HEK293 (cell line): ENCODE measurements around the gene PPP4C.
A peak's percentile ranks its signal among the peaks of the same experiment; 100 is the strongest.

Experiments used
- CTCF ChIA-PET: fragments of 350-600 bp; formaldehyde crosslinking; extraction: SDS; loops from one replicate; lab custom pipeline; 2021; ENCODE audit warnings: antibody characterized with exemption; lab: Yijun Ruan, JAX
- POLR2A ChIA-PET: fragments of 300-600 bp; formaldehyde crosslinking; extraction: SDS; loops from one replicate; lab custom pipeline; 2020; ENCODE audit warnings: antibody characterized with exemption, inconsistent platforms; lab: Yijun Ruan, JAX
- H3K27ac ChIP-seq: fragments of 200-500 bp; sonication (Bioruptor generic); 2 replicates; pipeline ENCODE4 v1.5.1; 2014; ENCODE audit warnings: low read depth, low read length, control low read depth, inconsistent platforms; ENCODE audit errors: extremely low read depth
- H3K36me3 ChIP-seq, 2 experiments: fragments of 200-500 bp in 1 of 2; sonication (Bioruptor generic) in 1 of 2; 1 replicate in 1 of 2; 2 replicates in 1 of 2; pipeline ENCODE4 v1.5.1; 2014 to 2017; ENCODE audit warnings: inconsistent platforms in 2 of 2, low read length in 2 of 2; ENCODE audit not compliant: control insufficient read depth in 2 of 2, insufficient read depth in 1 of 2
- H3K4me1 ChIP-seq: fragments of 200-500 bp; sonication (Bioruptor generic); 2 replicates; pipeline ENCODE4 v1.5.1; 2014; ENCODE audit warnings: mild to moderate bottlenecking, low read length, inconsistent platforms; ENCODE audit not compliant: control insufficient read depth, insufficient read depth
- H3K4me3 ChIP-seq: 2 replicates; pipeline ENCODE4 v1.5.1; 2011; ENCODE audit warnings: low read depth, mild to moderate bottlenecking, control low read depth, low read length, moderate library complexity
- H3K9me3 ChIP-seq: fragments of 200-500 bp; sonication (Bioruptor generic); 2 replicates; pipeline ENCODE4 v1.5.1; 2014; ENCODE audit warnings: low read depth, low read length, inconsistent platforms; ENCODE audit not compliant: control insufficient read depth, insufficient read depth
- GLIS1 ChIP-seq: fragments of 450-650 bp; formaldehyde crosslinking; IDR thresholded peaks from 2 replicates; pipeline ENCODE4 v1.5.1; 2016; ENCODE audit warnings: missing biosample characterization, missing genetic modification characterization
- GLIS2 ChIP-seq: fragments of 450-650 bp; formaldehyde crosslinking; IDR thresholded peaks from 2 replicates; pipeline ENCODE4 v1.5.1; 2016; ENCODE audit warnings: missing biosample characterization, missing genetic modification characterization
- IKZF3 ChIP-seq: fragments of 450-650 bp; IDR thresholded peaks from 2 replicates; pipeline ENCODE4 v1.5.0; 2018; ENCODE audit warnings: missing biosample characterization, mild to moderate bottlenecking, missing genetic modification characterization, moderate library complexity
- KLF16 ChIP-seq: fragments of 450-650 bp; formaldehyde crosslinking; IDR thresholded peaks from 2 replicates; pipeline ENCODE4 v1.5.1; 2017; ENCODE audit warnings: missing biosample characterization, missing genetic modification characterization
- SP2 ChIP-seq: fragments of 450-650 bp; formaldehyde crosslinking; IDR thresholded peaks from 2 replicates; pipeline ENCODE4 v1.5.1; 2016; ENCODE audit warnings: missing biosample characterization, missing genetic modification characterization
- TCF7L2 ChIP-seq: IDR thresholded peaks from 2 replicates; pipeline ENCODE4 v1.6.1; 2011; ENCODE audit warnings: low read depth, mild to moderate bottlenecking, inconsistent platforms, low read length, moderate library complexity, borderline replicate concordance
- ZNF133 ChIP-seq: fragments of 450-650 bp; formaldehyde crosslinking; IDR thresholded peaks from 2 replicates; pipeline ENCODE4 v1.5.1; 2016; ENCODE audit warnings: missing biosample characterization, missing genetic modification characterization
- ZNF155 ChIP-seq: fragments of 450-650 bp; formaldehyde crosslinking; IDR thresholded peaks from 2 replicates; pipeline ENCODE4 v1.5.1; 2016; ENCODE audit warnings: missing biosample characterization, missing genetic modification characterization
- ZNF202 ChIP-seq: fragments of 450-650 bp; formaldehyde crosslinking; IDR thresholded peaks from 2 replicates; pipeline ENCODE4 v1.5.1; 2016; ENCODE audit warnings: missing biosample characterization, missing genetic modification characterization, borderline replicate concordance
- ZNF324 ChIP-seq: fragments of 450-650 bp; formaldehyde crosslinking; IDR thresholded peaks from 2 replicates; pipeline ENCODE4 v1.5.1; 2016; ENCODE audit warnings: missing biosample characterization, missing genetic modification characterization
- ZNF404 ChIP-seq: fragments of 450-650 bp; formaldehyde crosslinking; IDR thresholded peaks from 2 replicates; pipeline ENCODE4 v1.5.1; 2017; ENCODE audit warnings: missing biosample characterization, missing genetic modification characterization
- ZNF510 ChIP-seq: fragments of 450-650 bp; formaldehyde crosslinking; IDR thresholded peaks from 2 replicates; pipeline ENCODE4 v1.5.1; 2018; ENCODE audit warnings: mild to moderate bottlenecking, missing genetic modification characterization, missing biosample characterization; ENCODE audit not compliant: insufficient replicate concordance
- ZNF530 ChIP-seq: fragments of 450-650 bp; formaldehyde crosslinking; IDR thresholded peaks from 2 replicates; pipeline ENCODE4 v1.5.1; 2016; ENCODE audit warnings: low read depth, missing biosample characterization, missing genetic modification characterization
- ZNF549 ChIP-seq: fragments of 450-650 bp; IDR thresholded peaks from 2 replicates; pipeline ENCODE4 v1.5.1; 2018; ENCODE audit warnings: missing biosample characterization, missing genetic modification characterization, mild to moderate bottlenecking, inconsistent platforms, moderate library complexity
- ZNF747 ChIP-seq: fragments of 450-650 bp; formaldehyde crosslinking; IDR thresholded peaks from 2 replicates; pipeline ENCODE4 v1.5.1; 2016; ENCODE audit warnings: missing biosample characterization, missing genetic modification characterization
- ZNF830 ChIP-seq: fragments of 450-650 bp; IDR thresholded peaks from 2 replicates; pipeline ENCODE4 v1.5.0; 2018; ENCODE audit warnings: missing biosample characterization, missing genetic modification characterization, low read depth, mild to moderate bottlenecking, moderate library complexity
- ZSCAN16 ChIP-seq: fragments of 450-650 bp; formaldehyde crosslinking; IDR thresholded peaks from 2 replicates; pipeline ENCODE4 v1.5.1; 2016; ENCODE audit warnings: missing biosample characterization, missing genetic modification characterization
- TF ChIP-seq, protein P1 (sequence below): fragments of 450-650 bp; formaldehyde crosslinking; IDR thresholded peaks from 2 replicates; pipeline ENCODE4 v1.5.1; 2016; ENCODE audit warnings: missing biosample characterization, missing genetic modification characterization
- TF ChIP-seq, protein P2 (sequence below): fragments of 450-650 bp; formaldehyde crosslinking; IDR thresholded peaks from 2 replicates; pipeline ENCODE4 v1.5.1; 2016; ENCODE audit warnings: missing biosample characterization, missing genetic modification characterization
- TF ChIP-seq, protein P3 (sequence below): fragments of 450-650 bp; formaldehyde crosslinking; IDR thresholded peaks from 2 replicates; pipeline ENCODE4 v1.5.1; 2017; ENCODE audit warnings: missing biosample characterization, mild to moderate bottlenecking, missing genetic modification characterization, moderate library complexity
- TF ChIP-seq, protein P4 (sequence below): fragments of 450-650 bp; formaldehyde crosslinking; IDR thresholded peaks from 2 replicates; pipeline ENCODE4 v1.5.1; 2016; ENCODE audit warnings: missing biosample characterization, missing genetic modification characterization
- TF ChIP-seq, protein P5 (sequence below): fragments of 450-650 bp; formaldehyde crosslinking; IDR thresholded peaks from 2 replicates; pipeline ENCODE4 v1.5.1; 2017; ENCODE audit warnings: missing biosample characterization, missing genetic modification characterization

PPP4C gene

DNA sequence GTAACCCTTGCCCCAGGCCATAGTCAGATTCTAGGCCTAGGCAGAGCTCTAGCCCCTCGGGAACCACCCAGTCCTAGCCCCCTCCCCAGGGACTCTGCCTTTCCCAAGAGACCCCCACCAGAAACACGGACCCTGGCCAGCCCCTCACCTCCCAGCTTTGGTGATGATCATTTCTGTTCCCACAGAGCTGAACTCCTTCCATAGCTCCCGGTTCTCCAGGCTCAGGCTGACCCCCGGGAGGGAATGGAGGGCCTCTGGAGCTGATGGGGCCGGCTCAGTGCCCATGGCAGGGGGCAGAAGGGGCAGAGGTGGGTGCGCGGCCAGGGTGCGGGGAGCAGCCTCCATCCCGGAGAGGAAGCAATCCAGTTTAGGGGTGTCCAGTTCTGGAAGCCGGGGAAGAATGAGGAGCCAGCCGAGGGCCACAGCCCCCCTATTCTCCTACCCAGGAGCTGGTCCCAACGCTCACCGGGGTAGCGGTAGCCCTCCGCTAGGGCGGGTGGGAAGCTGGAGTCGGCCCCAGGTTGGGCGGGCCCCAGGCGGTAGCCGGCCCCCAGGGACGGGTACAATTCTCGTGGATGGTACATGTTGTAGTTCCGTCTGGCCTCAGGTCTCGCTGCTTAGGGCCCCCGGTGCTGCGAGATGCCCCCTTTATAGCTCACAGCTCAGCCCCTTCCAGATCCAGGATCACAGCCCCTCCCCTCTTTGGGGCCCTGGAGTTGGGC is 15.0 kb downstream of the PPP4C start:
- no peak overlapping the region for H3K4me3 ChIP-seq
- no peak overlapping the region for H3K27ac ChIP-seq
- peaks cover 0 to 26% of the 10 kb centered on the region in 2 experiments; a peak in 1 of 3 replicates for H3K36me3 ChIP-seq
- CTCF ChIA-PET = interaction anchor here (0.6 to 5.0 kb wide), 20 partner anchors 9 to 437 kb away, joined by 3 to 38 read pairs (median 5); partner anchors contain the start of genes DCTPP1, GDPD3, PPP4C and ZNF771
- POLR2A ChIA-PET = interaction anchor here (0.7 to 3.3 kb wide), 8 partner anchors 14 to 327 kb away, joined by 3 to 26 read pairs (median 6); partner anchors contain the start of genes ALDOA, MAPK3, PPP4C and PRRT2
- H3K9me3 ChIP-seq = no peaks in the 10 kb centered on the region
- TF ChIP-seq SP2 (peak; percentile 34; the same call in 1 of the 2 replicates), GLIS2 (tag by site-specific recombination) (peak; percentile 8), IKZF3 (tag by site-specific recombination) (peak; percentile 41; the same call in 1 of the 2 replicates)
- TF ChIP-seq, protein P1, sequence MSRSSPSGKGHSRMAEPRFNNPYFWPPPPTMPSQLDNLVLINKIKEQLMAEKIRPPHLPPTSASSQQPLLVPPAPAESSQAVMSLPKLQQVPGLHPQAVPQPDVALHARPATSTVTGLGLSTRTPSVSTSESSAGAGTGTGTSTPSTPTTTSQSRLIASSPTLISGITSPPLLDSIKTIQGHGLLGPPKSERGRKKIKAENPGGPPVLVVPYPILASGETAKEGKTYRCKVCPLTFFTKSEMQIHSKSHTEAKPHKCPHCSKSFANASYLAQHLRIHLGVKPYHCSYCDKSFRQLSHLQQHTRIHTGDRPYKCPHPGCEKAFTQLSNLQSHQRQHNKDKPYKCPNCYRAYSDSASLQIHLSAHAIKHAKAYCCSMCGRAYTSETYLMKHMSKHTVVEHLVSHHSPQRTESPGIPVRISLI (tag by site-specific recombination) = no peak
- no peaks in the 10 kb centered on the region for H3K4me1 ChIP-seq

DNA sequence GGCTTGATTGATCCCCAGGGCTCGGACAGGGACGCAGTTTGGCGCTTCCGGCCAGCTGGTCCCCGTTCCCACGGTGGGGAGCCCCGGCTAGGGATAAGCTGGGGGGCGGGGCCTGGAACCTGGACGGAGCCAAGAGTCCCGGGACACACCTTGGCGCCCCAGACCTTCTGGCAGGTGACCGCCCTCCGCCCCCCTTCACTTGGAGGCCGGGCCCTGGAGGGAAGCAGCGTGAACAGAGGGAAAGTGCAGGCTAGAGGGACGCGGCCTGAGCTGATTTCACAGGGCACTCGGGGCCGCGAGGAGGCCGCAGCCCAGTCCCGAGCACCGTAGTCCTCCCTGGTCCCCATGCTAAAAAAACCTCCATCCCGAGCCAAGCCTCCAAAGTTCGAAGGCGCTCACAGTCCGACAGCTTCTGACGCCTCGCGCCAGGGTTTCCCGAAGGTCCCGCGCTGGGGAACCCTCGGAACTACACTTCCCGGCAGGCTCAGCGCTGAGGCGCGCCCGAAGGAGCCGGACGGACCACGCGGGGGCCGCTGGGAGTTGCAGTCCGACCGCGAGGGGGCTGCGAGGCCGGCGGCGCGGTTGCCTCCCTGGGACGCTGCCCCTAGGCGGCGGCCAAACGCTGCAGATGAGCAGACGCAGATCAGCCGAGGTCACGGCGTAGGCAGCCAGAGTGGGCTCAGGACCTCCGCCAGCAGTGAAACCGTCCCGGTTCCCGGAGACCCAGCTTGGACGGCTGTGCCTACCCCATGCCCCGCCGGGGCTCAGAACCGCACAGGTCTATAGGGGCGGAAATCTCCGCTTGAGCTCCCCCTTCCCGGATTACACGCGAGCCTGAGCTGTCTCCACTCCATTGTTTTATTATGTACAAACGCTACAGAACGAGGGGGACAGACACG is 15.9 kb downstream of the PPP4C start, which contains the start of gene TBX6:
TBX6 (minus strand) TSS at position 451 of the 899 bp plus-strand sequence. CDS start 731 bp downstream, outside the sequence.
- CTCF ChIA-PET = interaction anchor here (0.6 to 5.0 kb wide), 37 partner anchors 8 to 733 kb away, joined by 3 to 38 read pairs (median 4); partner anchors contain the start of genes DCTPP1, GDPD3, PPP4C and ZNF771
- H3K4me3 ChIP-seq = peak within 1 kb of the TSS; percentile 12
- no peaks in the 10 kb centered on the region for H3K9me3 ChIP-seq
- peak within 1 kb of the TSS; percentile 8; the same call in 1 of the 2 replicates for H3K27ac ChIP-seq
- H3K36me3 ChIP-seq = peaks cover 0 to 19% of the 10 kb centered on the region in 2 experiments; a peak in 1 of 3 replicates
- POLR2A ChIA-PET = interaction anchor here (0.5 to 3.3 kb wide), 14 partner anchors 12 to 432 kb away, joined by 3 to 26 read pairs (median 3); partner anchors contain the start of genes ALDOA, CORO1A, MAPK3 and PPP4C
- no peaks in the 10 kb centered on the region for H3K4me1 ChIP-seq
- 0 out of 2 replicates have a peak, but pooled peaks have one; percentile 44 for TF ChIP-seq ZSCAN16 (tag by site-specific recombination)
- peak; percentile 39; the same call in 1 of the 2 replicates for TF ChIP-seq GLIS1
- TF ChIP-seq, protein P2, sequence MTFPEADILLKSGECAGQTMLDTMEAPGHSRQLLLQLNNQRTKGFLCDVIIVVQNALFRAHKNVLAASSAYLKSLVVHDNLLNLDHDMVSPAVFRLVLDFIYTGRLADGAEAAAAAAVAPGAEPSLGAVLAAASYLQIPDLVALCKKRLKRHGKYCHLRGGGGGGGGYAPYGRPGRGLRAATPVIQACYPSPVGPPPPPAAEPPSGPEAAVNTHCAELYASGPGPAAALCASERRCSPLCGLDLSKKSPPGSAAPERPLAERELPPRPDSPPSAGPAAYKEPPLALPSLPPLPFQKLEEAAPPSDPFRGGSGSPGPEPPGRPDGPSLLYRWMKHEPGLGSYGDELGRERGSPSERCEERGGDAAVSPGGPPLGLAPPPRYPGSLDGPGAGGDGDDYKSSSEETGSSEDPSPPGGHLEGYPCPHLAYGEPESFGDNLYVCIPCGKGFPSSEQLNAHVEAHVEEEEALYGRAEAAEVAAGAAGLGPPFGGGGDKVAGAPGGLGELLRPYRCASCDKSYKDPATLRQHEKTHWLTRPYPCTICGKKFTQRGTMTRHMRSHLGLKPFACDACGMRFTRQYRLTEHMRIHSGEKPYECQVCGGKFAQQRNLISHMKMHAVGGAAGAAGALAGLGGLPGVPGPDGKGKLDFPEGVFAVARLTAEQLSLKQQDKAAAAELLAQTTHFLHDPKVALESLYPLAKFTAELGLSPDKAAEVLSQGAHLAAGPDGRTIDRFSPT (tag by site-specific recombination) = peak; percentile 72
- no peak for TF ChIP-seq ZNF830 (tag by site-specific recombination)
- TF ChIP-seq, protein P3, sequence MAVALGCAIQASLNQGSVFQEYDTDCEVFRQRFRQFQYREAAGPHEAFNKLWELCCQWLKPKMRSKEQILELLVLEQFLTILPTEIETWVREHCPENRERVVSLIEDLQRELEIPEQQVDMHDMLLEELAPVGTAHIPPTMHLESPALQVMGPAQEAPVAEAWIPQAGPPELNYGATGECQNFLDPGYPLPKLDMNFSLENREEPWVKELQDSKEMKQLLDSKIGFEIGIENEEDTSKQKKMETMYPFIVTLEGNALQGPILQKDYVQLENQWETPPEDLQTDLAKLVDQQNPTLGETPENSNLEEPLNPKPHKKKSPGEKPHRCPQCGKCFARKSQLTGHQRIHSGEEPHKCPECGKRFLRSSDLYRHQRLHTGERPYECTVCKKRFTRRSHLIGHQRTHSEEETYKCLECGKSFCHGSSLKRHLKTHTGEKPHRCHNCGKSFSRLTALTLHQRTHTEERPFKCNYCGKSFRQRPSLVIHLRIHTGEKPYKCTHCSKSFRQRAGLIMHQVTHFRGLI (tag by site-specific recombination) = no peak
- no peak for TF ChIP-seq ZNF404
- TF ChIP-seq SP2 = peak; percentile 3; the same call in 1 of the 2 replicates
- TF ChIP-seq ZNF530 (tag by site-specific recombination) = no peak
- TF ChIP-seq, protein P4, sequence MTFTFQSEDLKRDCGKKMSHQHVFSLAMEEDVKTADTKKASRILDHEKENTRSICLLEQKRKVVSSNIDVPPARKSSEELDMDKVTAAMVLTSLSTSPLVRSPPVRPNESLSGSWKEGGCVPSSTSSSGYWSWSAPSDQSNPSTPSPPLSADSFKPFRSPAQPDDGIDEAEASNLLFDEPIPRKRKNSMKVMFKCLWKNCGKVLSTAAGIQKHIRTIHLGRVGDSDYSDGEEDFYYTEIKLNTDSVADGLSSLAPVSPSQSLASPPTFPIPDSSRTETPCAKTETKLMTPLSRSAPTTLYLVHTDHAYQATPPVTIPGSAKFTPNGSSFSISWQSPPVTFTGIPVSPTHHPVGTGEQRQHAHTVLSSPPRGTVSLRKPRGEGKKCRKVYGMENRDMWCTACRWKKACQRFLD (tag by site-specific recombination) = no peak
- no peak for TF ChIP-seq ZNF510 (tag by site-specific recombination)
- no peak; the same call in 1 of the 2 replicates for TF ChIP-seq ZNF324 (tag by site-specific recombination)
- TF ChIP-seq TCF7L2 = no peak
- no peak for TF ChIP-seq ZNF202 (tag by site-specific recombination)
- TF ChIP-seq ZNF747 (tag by site-specific recombination) = no peak
- peak; percentile 55; the same call in 1 of the 2 replicates for TF ChIP-seq KLF16 (tag by site-specific recombination)
- TF ChIP-seq ZNF549 (tag by site-specific recombination) = no peak
- TF ChIP-seq, protein P5, sequence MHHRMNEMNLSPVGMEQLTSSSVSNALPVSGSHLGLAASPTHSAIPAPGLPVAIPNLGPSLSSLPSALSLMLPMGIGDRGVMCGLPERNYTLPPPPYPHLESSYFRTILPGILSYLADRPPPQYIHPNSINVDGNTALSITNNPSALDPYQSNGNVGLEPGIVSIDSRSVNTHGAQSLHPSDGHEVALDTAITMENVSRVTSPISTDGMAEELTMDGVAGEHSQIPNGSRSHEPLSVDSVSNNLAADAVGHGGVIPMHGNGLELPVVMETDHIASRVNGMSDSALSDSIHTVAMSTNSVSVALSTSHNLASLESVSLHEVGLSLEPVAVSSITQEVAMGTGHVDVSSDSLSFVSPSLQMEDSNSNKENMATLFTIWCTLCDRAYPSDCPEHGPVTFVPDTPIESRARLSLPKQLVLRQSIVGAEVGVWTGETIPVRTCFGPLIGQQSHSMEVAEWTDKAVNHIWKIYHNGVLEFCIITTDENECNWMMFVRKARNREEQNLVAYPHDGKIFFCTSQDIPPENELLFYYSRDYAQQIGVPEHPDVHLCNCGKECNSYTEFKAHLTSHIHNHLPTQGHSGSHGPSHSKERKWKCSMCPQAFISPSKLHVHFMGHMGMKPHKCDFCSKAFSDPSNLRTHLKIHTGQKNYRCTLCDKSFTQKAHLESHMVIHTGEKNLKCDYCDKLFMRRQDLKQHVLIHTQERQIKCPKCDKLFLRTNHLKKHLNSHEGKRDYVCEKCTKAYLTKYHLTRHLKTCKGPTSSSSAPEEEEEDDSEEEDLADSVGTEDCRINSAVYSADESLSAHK (tag by site-specific recombination) = no peak
- no peak for TF ChIP-seq ZNF133 (tag by site-specific recombination)
- TF ChIP-seq ZNF155 (tag by site-specific recombination) = no peak
